GM19238 (cell line): ENCODE results near the gene EML5.

Source experiments
- DNase-seq: peaks from one replicate; pipeline ENCODE4 v3.0.0; 2011; ENCODE audit warnings: low spot score; ENCODE audit not compliant: insufficient read length

The EML5 gene

DNA sequence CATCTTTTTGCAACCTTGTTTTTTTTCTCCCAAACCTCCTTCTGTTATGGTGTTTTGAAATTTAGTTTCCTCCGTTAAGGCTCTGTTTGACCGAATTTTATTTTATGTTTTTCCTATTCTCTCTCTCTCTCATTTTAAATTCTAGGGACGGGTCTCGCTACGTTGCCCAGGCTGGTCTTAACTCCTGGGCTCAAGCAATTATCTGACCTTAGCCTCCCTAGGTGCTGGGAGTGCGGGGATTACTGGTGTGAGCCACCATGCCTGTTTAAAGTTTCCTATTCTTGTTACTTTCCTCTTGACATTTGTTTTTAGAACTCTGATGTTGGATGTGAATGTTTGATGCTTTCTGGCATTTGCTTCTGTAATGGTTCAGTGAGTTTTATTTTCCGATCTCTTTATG is 228.9 kb downstream of the EML5 start:
- no peak for DNase-seq

DNA sequence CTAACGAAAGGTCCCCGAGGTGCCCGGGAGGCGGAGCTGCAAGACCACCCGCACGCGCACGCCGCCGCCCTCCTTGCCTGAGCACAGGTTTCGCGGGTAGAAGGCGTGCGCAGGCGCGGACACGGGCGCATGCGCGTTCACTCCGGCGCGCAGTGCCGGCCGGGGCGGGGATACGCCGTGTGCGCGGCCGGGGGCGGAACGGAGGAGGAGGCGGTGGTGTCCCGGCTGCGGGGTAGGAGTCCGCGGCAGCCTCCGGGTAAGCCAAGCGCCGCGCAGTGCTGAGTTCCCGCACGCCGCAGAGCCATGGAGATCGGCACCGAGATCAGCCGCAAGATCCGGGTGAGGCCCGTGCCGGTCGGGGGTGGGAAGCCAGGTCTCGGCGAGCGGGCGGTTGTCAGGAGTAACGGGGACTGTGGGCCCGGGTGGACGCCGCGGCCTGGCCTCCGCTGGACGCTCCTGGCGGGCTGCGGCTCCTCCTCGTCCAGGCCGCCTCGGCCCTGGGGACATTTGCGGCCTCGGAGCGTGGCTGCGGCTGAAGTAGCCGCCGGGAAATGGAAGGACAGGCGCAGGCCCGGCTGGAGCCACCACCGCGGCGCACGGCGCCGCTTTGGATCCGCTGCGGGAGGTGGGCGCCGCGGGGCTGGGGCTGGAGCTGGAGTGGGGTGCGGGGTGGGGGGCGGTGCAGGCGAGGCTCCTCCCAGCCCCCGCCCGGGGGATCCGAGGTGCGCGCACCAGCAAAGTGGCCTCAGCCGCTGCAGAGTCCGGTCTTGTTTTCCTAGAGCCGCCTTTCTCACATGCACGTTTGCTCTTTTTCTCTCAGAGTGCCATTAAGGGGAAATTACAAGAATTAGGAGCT is 229.7 kb downstream of the EML5 start, which contains the start of gene ZC3H14:
Gene ZC3H14, plus strand, starts transcription at position 207 of the 856 bp plus-strand sequence. Its CDS starts 97 bp downstream, at position 304.
- peak; percentile 90 for DNase-seq

DNA sequence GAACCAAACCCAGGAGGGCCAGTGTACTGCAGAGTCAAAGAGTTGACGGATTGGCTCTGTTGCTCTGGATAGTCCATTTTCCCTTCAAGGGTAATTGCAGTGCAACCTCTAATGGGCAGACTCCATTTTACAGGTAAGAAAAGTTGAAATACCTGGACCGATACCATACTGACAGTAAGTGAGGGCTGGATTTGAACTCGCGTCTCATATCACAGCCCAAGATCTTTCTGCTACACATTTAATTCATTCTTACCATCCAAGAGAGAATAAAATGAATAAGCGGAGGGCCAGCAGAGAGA is 230.3 kb downstream of the EML5 start:
- no peak for DNase-seq
